Neural progenitor cell (in vitro differentiated cells): Measurements from ENCODE around the gene UPB1.

Experiments
- EZH2 ChIP-seq: fragments of 200-600 bp; sonication (generic); IDR thresholded peaks from 2 replicates; pipeline ENCODE4 v1.6.1; 2017; ENCODE audit warnings: antibody characterized with exemption, mild to moderate bottlenecking, moderate library complexity
- EZH2phosphoT487 ChIP-seq: fragments of 200-600 bp; sonication (generic); IDR thresholded peaks from 2 replicates; pipeline ENCODE4 v1.6.1; 2017; ENCODE audit warnings: antibody characterized with exemption
- TF ChIP-seq, protein P1 (sequence below): fragments of 200-600 bp; sonication (generic); IDR thresholded peaks from 2 replicates; pipeline ENCODE4 v1.5.1; 2017; ENCODE audit warnings: antibody characterized with exemption, mild to moderate bottlenecking

GRCh38 chr22:24571266-24571665, 76.1 kb downstream of the UPB1 start:
- TF ChIP-seq, protein P1, sequence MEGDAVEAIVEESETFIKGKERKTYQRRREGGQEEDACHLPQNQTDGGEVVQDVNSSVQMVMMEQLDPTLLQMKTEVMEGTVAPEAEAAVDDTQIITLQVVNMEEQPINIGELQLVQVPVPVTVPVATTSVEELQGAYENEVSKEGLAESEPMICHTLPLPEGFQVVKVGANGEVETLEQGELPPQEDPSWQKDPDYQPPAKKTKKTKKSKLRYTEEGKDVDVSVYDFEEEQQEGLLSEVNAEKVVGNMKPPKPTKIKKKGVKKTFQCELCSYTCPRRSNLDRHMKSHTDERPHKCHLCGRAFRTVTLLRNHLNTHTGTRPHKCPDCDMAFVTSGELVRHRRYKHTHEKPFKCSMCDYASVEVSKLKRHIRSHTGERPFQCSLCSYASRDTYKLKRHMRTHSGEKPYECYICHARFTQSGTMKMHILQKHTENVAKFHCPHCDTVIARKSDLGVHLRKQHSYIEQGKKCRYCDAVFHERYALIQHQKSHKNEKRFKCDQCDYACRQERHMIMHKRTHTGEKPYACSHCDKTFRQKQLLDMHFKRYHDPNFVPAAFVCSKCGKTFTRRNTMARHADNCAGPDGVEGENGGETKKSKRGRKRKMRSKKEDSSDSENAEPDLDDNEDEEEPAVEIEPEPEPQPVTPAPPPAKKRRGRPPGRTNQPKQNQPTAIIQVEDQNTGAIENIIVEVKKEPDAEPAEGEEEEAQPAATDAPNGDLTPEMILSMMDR: no peak
- TF ChIP-seq EZH2 (no peak), EZH2phosphoT487 (no peak)
